Stimulated activated CD8-positive, alpha-beta memory T cell treated with anti-CD3 and anti-CD28 coated beads, Interleukin-15, amount 100 ng/mL, for 48 hours (primary cell): ENCODE measurements around the gene PLIN4.

ENCODE experiments used
- DNase-seq, 2 donors: peaks; one replicate each; pipeline ENCODE4 v3.0.0-alpha.2; 2020; ENCODE audit warnings: low read depth in 2 of 2

PLIN4 gene

DNA sequence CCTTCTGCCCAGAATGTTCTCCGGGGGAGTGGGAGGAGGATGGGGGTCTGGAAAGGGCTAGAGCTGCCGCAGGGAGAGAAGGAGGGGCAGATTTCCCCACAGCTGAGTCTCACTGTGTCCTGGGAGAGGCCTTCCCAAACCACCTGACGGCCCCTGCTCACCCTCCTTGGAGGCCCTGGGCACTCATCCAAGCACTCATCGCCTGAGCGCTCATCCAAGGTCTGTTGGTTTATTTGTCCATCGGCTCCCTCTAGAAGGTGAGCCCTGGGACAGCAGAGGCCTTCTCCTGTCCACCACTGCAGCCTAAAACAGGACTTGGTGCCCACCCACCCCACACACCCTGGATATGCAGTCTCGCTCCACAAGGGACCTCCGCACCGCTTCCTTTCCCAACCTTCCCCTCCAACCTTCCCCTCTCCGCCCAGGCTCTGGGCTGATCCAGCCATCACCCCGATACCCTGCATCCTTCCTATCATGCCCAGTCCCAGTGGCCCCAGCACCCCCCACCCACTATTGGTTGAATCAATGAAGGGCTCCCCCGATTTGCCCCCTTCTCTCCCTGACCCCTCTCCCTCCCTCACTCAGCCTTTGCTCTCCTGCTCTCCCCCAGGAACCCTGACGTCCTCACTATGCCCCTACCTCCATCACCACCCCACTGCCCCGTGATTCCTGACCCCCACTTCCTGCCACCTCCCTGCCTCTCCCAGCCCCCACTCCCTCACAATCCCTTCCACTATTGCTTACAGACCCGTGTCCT lies 62.4 kb downstream of the PLIN4 start:
- DNase-seq = no peak

DNA sequence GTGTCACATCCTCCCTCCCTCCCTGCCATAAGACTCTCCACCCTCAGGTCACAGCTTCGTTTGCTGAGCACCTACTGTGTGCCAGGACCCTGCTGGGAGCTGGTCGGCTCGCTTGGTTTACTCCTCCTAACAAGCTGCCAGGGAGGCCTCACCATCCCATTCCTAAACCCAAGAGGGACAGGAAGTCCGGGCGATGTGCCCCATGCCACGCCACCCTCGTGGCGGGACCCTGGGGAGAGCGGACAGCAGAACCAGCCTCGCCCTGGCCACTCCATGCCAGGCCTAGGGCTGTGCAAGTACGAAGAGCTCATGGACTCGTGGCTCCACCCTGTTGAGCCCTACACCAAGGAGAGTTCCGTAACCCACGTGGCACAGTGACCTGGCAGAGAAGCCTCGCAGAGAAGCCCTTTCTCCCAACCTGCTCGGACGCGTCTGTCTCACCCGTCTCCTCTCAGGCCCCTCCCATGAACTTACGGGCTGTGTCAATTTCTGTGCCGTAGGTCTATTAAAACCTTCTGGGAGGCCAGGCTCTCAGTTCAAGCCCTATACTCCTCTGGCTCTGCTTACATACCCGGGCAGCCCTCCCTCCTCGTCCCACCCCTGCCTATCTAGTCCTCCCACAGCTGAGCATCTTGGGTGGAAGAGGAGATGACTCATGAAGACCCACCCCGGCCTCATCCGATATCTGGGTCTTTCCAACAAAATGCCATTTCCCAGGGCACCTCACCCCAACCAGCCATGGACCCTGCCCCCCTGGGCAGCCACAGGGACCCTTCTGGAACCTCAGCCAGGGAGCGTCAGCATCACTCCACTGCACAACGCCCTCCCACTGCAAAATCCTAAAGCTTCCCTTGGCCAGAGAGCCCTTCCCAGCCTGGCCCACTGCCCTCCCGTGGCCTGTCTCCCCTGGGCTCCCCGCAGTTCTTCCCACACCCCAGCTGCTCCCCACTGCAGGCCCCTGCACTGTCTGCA lies 63.3 kb downstream of the PLIN4 start:
- no peak for DNase-seq

DNA sequence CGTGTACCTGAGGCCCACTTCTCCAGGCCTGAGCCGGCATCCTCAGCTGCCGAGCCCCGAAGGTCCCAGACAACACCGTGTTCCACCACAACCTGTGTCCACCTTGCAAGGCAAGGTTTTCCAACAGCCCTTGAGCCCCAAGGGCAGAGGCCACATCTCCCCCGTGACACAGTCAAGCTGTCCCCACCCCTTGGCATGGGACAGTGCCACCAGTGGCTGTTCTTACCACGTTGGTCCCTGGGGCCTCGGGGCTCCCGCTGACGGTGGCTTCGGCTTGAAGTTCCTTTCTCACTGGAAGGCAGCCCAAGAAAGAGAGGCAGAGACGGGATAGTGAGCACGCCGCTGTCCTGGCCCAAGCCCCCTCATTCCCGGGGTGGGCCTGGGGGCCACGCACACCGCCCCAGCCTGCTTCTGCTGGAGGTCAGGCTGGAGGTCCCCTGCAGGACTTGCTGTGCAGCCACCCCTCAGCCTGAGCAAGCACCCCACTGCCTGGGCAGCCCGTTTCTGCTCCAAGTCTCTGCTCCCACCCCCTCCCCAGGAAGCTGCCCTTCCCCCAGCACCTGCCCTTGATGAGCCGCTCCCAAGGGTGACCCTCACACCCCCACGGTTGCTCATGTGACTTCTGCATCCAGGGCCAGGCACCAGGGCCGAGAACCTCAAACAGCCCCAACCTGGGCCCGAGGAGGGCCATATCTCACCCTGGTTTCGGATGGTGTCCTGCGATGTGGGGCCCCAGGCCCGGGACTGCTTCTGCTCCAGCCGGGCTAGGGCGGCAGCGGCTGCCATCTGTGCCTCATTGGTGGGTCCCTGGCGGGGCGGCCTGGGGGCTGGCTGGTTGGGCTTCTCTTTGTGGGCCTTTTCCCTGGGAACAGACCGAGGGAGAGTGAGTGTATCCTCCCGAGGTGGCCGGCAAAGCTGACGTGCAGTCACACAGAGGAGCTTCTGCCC lies 64.8 kb downstream of the PLIN4 start:
- no peak for DNase-seq

DNA sequence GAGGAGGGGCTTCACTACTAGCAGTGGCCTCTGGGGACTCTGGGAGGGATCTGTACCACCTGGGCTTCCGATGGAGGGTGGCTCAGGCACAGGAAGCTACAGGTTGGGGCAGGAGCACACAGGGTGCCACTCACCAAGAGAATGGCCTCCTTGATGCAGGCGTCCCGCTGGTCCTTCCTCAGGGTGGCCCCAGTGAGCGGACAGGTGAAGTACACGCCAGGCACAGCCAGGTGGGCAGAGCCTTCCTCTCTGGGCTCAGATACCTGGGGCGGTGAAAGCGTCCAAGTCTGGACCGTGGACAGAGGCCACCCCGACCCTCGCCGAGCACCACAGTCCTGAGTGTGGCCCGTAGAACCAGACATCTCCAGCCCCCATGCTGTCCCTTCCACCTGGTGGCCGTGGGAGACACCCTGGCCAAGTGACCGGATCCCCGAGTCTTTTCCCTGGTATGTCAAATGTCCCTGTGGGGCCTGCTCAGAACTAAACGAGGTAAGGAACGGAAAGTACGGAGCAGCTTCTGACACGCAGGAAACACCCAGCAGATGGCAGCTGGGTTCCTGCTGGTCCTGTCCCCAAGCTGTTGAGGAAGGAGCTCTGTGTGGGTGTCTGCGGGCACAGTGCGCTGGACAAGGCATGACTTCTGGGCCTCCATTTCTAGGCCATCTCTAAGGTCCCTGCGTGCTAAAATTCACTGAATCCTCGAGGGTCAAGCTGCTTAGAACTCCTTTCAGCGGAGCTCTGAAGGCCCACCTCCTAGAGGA lies 65.9 kb downstream of the PLIN4 start:
- no peak for DNase-seq
